ENCODE measurements around the gene ARID3C.

ARID3C gene

DNA sequence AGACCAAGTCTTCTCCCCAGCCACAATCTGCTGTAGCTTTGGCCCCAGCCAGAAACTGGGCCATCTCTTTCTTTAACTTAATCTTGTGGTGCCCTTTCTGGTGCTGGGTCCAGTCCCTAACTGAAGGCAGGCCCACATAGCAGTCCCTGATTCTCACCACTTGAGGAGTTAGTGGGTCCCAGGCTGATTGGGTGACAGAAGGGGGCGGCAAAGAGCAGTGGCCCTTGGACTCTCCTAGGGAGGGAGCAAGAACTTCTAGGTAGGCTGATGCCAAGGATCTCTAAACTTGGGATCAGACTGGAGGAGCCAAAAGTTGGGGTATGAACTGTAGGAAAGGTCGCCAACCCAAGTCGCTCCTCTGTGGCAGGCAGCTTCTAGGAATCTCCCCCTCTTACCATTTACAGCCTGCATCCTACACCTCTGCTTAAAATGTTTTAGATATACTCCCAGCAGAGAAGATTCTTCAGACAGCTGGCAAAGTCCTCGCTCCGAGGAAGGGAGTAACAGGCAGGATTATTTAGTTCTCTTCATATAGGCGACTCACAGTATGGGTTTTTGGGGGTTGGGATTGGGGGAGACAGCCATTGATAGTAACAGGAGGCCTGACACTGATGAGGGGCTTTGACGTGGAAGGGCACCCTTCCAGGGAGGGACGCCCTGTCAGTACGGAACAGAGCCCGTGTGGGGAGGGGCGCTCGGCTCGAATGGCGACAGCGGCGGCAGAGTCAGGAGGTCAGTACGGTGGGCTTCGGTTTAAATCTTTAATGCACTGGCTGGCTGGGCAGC lies 35.6 kb upstream of the ARID3C start:
- H3K4me3 ChIP-seq (ENCODE audit: low read depth in 1 of 5, low read length in 5 of 5): peak overlapping the region; percentile 63 to 75 (median 70)
- H3K4me1 ChIP-seq (ENCODE audit: control insufficient read depth in 5 of 5, insufficient read depth in 5 of 5, low read length in 5 of 5): peaks cover 0 to 28% (median 20%) of the 10 kb centered on the region in 5 donors
- peak overlapping the region; percentile 38 to 73 (median 56) for H3K9ac ChIP-seq (ENCODE audit: low read length in 5 of 5)
- no peaks in the 10 kb centered on the region for H3K9me3 ChIP-seq (ENCODE audit: control insufficient read depth in 5 of 5, low read length in 5 of 5)
- peak overlapping the region; percentile 84 for H3K27ac ChIP-seq (ENCODE audit: low read depth, low read length)
- no peaks in the 10 kb centered on the region for H3K27me3 ChIP-seq (ENCODE audit: control insufficient read depth in 5 of 5, insufficient read depth in 4 of 5, low read length in 5 of 5)
- H3K36me3 ChIP-seq (ENCODE audit: control insufficient read depth in 5 of 5, insufficient read depth in 5 of 5, low read length in 5 of 5): peaks cover 2 to 35% (median 25%) of the 10 kb centered on the region in 5 donors

DNA sequence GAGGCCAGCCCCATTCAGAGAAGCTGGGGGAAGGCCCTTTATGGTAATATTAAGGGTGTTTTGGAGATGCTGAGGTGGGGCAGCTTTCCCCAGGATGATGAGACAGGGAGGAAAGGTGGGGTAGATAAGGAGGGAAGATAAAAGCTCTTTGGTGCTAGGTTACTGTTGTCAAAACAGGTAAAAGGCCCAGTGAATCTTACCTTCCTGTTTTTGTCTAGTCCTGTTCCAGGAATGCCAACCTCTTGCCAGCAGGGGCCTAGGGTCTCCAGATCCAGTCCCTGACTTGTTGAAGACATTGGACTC lies 34.4 kb upstream of the ARID3C start:
- no peak overlapping the region for H3K9ac ChIP-seq (ENCODE audit: low read length in 5 of 5)
- H3K9me3 ChIP-seq (ENCODE audit: control insufficient read depth in 5 of 5, low read length in 5 of 5): no peaks in the 10 kb centered on the region
- no peak overlapping the region for H3K27ac ChIP-seq (ENCODE audit: low read depth, low read length)
- no peak overlapping the region for H3K4me3 ChIP-seq (ENCODE audit: low read depth in 1 of 5, low read length in 5 of 5)
- H3K36me3 ChIP-seq (ENCODE audit: control insufficient read depth in 5 of 5, insufficient read depth in 5 of 5, low read length in 5 of 5): peaks cover 0 to 32% (median 24%) of the 10 kb centered on the region in 5 donors
- H3K27me3 ChIP-seq (ENCODE audit: control insufficient read depth in 5 of 5, insufficient read depth in 4 of 5, low read length in 5 of 5): no peaks in the 10 kb centered on the region
- peaks cover 0 to 28% (median 20%) of the 10 kb centered on the region in 5 donors for H3K4me1 ChIP-seq (ENCODE audit: control insufficient read depth in 5 of 5, insufficient read depth in 5 of 5, low read length in 5 of 5)

DNA sequence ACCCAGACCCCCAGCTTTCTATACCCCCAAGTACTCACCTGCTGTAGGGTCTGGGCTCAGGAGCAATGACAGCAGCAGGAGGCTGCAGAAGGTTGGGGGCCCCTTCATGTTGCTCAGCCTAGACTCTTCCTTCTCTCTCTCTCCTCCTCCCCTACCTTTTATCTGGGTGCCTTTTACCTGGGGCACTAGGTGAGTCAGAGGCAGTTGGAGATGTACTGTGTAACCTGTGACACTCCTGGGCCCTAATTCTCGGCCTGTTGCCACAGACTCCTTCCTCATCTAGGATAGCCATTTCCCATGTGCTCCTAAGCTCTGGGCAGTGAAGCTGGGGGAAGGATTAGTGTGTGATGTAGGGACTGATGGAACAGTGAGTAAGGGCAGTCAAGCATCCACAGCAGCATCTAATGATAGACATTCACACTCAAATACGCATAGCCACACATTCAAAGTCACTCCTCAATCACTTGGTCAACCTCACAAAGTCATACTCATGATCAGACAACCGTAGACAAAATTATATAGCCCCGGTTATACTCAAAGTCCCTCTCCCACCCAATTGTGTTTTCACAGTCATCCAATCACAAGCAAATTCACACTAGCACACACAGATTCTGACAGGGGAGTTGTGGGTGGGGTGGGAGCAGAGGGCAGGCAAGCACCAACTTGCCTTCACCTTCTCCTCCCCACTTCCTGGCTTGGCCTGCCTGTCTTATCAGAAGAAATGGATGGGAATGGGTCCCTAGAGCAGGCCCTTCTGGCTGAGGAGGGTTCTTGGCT lies 33.8 kb upstream of the ARID3C start, which contains the start of gene CCL27:
CCL27 (minus strand) TSS at position 132 of the 777 bp plus-strand sequence; CDS start at position 108, 24 bp downstream.
- Histone ChIP-seq H3K9ac (ENCODE audit: low read length in 5 of 5) (no peak within 1 kb of the TSS), H3K4me3 (ENCODE audit: low read depth in 1 of 5, low read length in 5 of 5) (no peak within 1 kb of the TSS), H3K9me3 (ENCODE audit: control insufficient read depth in 5 of 5, low read length in 5 of 5) (no peaks in the 10 kb centered on the region), H3K27ac (ENCODE audit: low read depth, low read length) (no peak within 1 kb of the TSS), H3K4me1 (ENCODE audit: control insufficient read depth in 5 of 5, insufficient read depth in 5 of 5, low read length in 5 of 5) (peaks cover 0 to 28% (median 20%) of the 10 kb centered on the region in 5 donors), H3K27me3 (ENCODE audit: control insufficient read depth in 5 of 5, insufficient read depth in 4 of 5, low read length in 5 of 5) (no peaks in the 10 kb centered on the region), H3K36me3 (ENCODE audit: control insufficient read depth in 5 of 5, insufficient read depth in 5 of 5, low read length in 5 of 5) (peaks cover 0 to 34% (median 22%) of the 10 kb centered on the region in 5 donors)

DNA sequence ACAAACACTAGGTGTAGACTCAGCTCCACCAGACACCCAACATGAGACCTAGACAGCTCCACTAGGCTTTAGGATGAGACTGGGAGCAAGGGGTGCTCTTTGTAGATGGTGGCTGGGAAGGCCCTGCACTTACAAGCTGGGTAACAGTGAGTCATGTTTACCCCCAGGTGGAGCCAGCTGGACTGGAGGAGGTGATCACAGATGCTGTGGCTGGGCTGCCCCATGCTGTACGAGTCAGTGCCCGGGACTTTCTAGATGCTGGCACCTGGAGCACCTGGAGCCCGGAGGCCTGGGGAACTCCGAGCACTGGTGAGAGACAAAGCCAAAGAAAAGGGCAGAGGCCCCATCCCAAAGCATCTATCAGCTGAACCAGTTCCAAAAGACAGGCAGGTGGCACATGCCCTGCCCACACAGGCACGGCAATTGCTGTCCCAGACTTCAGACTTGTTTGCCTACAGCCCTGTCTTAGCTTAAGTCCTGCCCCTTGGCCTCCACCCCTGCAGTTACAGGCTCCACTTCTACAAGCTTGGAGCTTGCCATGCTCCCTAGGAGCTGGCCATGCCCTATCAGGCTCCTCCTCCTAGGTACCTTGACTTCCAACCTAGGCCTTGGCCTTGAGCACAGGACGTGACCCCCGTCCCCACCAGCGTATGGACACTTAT lies 30.9 kb upstream of the ARID3C start:
- Histone ChIP-seq H3K9me3 (ENCODE audit: control insufficient read depth in 5 of 5, low read length in 5 of 5) (no peaks in the 10 kb centered on the region), H3K9ac (ENCODE audit: low read length in 5 of 5) (no peak overlapping the region), H3K27me3 (ENCODE audit: control insufficient read depth in 5 of 5, insufficient read depth in 4 of 5, low read length in 5 of 5) (no peaks in the 10 kb centered on the region), H3K4me3 (ENCODE audit: low read depth in 1 of 5, low read length in 5 of 5) (no peak overlapping the region), H3K4me1 (ENCODE audit: control insufficient read depth in 5 of 5, insufficient read depth in 5 of 5, low read length in 5 of 5) (peaks cover 0 to 15% (median 10%) of the 10 kb centered on the region in 5 donors), H3K36me3 (ENCODE audit: control insufficient read depth in 5 of 5, insufficient read depth in 5 of 5, low read length in 5 of 5) (peaks cover 0 to 42% (median 24%) of the 10 kb centered on the region in 5 donors), H3K27ac (ENCODE audit: low read depth, low read length) (no peak overlapping the region)

DNA sequence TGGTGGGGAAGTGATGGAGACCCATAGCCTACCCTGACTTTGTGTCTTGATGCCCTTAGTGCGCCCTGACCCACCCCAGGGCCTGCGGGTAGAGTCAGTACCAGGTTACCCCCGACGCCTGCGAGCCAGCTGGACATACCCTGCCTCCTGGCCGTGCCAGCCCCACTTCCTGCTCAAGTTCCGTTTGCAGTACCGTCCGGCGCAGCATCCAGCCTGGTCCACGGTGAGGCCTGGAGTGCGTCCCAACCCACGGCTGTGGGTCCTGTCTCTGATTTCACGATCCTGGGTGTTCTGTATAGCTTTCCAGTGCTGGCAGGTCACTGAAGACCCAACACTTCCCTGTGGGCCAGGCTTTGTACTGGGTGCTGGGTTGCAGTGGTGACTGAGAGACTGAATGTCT lies 29.6 kb upstream of the ARID3C start:
- no peak overlapping the region for H3K9ac ChIP-seq (ENCODE audit: low read length in 5 of 5)
- H3K4me1 ChIP-seq (ENCODE audit: control insufficient read depth in 5 of 5, insufficient read depth in 5 of 5, low read length in 5 of 5): peaks cover 3 to 22% (median 16%) of the 10 kb centered on the region in 5 donors
- no peaks in the 10 kb centered on the region for H3K27me3 ChIP-seq (ENCODE audit: control insufficient read depth in 5 of 5, insufficient read depth in 4 of 5, low read length in 5 of 5)
- H3K4me3 ChIP-seq (ENCODE audit: low read depth in 1 of 5, low read length in 5 of 5): no peak overlapping the region
- H3K27ac ChIP-seq (ENCODE audit: low read depth, low read length): no peak overlapping the region
- H3K36me3 ChIP-seq (ENCODE audit: control insufficient read depth in 5 of 5, insufficient read depth in 5 of 5, low read length in 5 of 5): peaks cover 0 to 42% (median 24%) of the 10 kb centered on the region in 5 donors
- no peaks in the 10 kb centered on the region for H3K9me3 ChIP-seq (ENCODE audit: control insufficient read depth in 5 of 5, low read length in 5 of 5)

DNA sequence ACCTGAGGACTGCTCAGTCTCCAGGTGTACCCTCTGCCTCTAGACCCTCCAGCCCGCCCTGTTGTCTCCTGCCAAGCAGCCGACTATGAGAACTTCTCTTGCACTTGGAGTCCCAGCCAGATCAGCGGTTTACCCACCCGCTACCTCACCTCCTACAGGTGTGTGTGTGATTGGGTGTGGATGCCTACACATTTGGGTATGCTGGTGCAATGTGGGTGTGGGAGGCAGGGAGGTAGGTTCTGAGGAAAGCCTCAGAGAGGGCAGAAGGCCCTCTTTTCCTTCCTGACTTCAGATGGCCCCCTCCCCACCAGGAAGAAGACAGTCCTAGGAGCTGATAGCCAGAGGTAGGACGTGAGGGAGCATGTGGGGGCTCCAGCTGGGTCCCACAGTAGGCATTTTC lies 28.1 kb upstream of the ARID3C start:
- Histone ChIP-seq H3K36me3 (ENCODE audit: control insufficient read depth in 5 of 5, insufficient read depth in 5 of 5, low read length in 5 of 5) (peaks cover 0 to 33% (median 20%) of the 10 kb centered on the region in 5 donors), H3K9ac (ENCODE audit: low read length in 5 of 5) (no peak overlapping the region), H3K9me3 (ENCODE audit: control insufficient read depth in 5 of 5, low read length in 5 of 5) (no peaks in the 10 kb centered on the region), H3K27ac (ENCODE audit: low read depth, low read length) (no peak overlapping the region), H3K27me3 (ENCODE audit: control insufficient read depth in 5 of 5, insufficient read depth in 4 of 5, low read length in 5 of 5) (no peaks in the 10 kb centered on the region), H3K4me1 (ENCODE audit: control insufficient read depth in 5 of 5, insufficient read depth in 5 of 5, low read length in 5 of 5) (peaks cover 14 to 37% (median 31%) of the 10 kb centered on the region in 5 donors), H3K4me3 (ENCODE audit: low read depth in 1 of 5, low read length in 5 of 5) (no peak overlapping the region)

DNA sequence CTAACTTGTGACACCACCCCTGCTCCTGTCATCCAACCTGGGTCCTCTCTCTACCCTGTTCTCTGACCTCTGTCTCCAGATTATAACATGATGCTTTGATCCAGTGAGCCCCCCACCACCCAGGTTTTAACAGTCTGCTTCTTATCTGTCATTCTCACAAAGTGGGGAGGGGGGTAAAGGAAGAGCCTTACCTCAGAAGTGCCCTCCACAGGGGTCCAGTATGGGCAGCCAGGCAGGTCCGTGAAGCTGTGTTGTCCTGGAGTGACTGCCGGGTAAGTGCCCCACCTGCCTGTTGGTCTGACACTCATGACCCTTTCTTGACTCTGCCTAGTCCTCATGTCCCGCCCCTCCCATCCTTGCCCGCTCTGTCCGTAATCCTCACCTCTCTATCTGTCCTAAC lies 26.5 kb upstream of the ARID3C start:
- Histone ChIP-seq H3K9me3 (ENCODE audit: control insufficient read depth in 5 of 5, low read length in 5 of 5) (no peaks in the 10 kb centered on the region), H3K36me3 (ENCODE audit: control insufficient read depth in 5 of 5, insufficient read depth in 5 of 5, low read length in 5 of 5) (peaks cover 0 to 18% (median 9%) of the 10 kb centered on the region in 5 donors), H3K4me1 (ENCODE audit: control insufficient read depth in 5 of 5, insufficient read depth in 5 of 5, low read length in 5 of 5) (peaks cover 19 to 49% (median 44%) of the 10 kb centered on the region in 5 donors), H3K27me3 (ENCODE audit: control insufficient read depth in 5 of 5, insufficient read depth in 4 of 5, low read length in 5 of 5) (no peaks in the 10 kb centered on the region), H3K4me3 (ENCODE audit: low read depth in 1 of 5, low read length in 5 of 5) (no peak overlapping the region), H3K9ac (ENCODE audit: low read length in 5 of 5) (no peak overlapping the region), H3K27ac (ENCODE audit: low read depth, low read length) (no peak overlapping the region)

DNA sequence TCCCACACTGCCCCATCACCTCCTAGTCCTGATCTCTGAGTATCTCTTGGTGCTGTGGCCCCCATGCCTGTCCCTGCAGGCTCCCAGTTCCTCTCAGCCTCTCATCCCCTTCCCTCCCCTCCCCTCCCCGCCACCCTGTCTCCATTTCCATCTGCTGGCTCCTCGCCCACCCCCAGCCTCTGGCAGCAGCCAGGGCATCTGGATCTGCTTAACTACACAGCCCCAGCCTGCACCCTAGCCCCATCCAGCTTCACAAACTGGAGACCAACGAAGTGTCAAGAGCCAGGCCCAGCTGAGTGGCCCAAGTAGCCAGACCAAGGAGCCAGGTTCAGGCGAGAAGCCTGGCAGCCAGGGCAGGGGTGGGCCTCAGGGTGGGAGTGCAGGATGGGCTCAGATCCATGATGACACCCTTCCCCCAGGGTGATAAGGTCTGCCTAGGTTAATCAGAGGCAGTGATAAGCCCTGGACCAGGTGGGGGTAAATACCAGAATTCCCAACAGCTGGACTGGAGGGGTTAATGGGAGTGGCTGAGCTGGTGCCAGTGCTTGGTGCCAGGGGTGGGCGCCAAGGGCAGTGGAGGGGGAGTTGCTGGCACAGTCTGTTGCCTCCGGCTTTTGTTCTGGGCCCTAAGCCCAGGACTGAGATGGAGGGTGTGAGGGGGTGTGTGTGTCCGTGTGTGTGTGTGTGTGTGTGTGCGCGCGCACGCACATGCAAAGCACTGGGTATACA lies 25.6 kb upstream of the ARID3C start:
- Histone ChIP-seq H3K27ac (ENCODE audit: low read depth, low read length) (peak overlapping the region; percentile 93), H3K9ac (ENCODE audit: low read length in 5 of 5) (peak overlapping the region in 1 of 5 donors; percentile 22), H3K36me3 (ENCODE audit: control insufficient read depth in 5 of 5, insufficient read depth in 5 of 5, low read length in 5 of 5) (peaks cover 0 to 18% (median 9%) of the 10 kb centered on the region in 5 donors), H3K27me3 (ENCODE audit: control insufficient read depth in 5 of 5, insufficient read depth in 4 of 5, low read length in 5 of 5) (no peaks in the 10 kb centered on the region), H3K9me3 (ENCODE audit: control insufficient read depth in 5 of 5, low read length in 5 of 5) (no peaks in the 10 kb centered on the region), H3K4me1 (ENCODE audit: control insufficient read depth in 5 of 5, insufficient read depth in 5 of 5, low read length in 5 of 5) (peaks cover 19 to 49% (median 44%) of the 10 kb centered on the region in 5 donors), H3K4me3 (ENCODE audit: low read depth in 1 of 5, low read length in 5 of 5) (no peak overlapping the region)
